ENCODE results near the gene OR2L2.

The OR2L2 gene

GRCh38 chr1:248029770-248030169 lies at the start of gene OR2L2:
Gene OR2L2, plus strand, starts transcription at chr1:248030070. Its CDS starts 8,198 bp downstream, at chr1:248038268.
- no peaks in the 10 kb centered on the region for H3K79me2 ChIP-seq (ENCODE audit: insufficient read depth, low read length)
- H3K9me3 ChIP-seq (ENCODE audit: insufficient read depth, low read depth, low read length): no peaks in the 10 kb centered on the region
- no peaks in the 10 kb centered on the region for H4K20me1 ChIP-seq (ENCODE audit: insufficient read depth, low read length, poor library complexity, severe bottlenecking)
- no peaks in the 10 kb centered on the region for H3K27me3 ChIP-seq (ENCODE audit: insufficient read depth, low read length, poor library complexity, severe bottlenecking)
- no peak within 1 kb of the TSS for H3K9ac ChIP-seq (ENCODE audit: low read depth, low read length, poor library complexity, severe bottlenecking)
- TF ChIP-seq EZH2phosphoT487 (IDR thresholded peaks at IDR 0.05; ENCODE audit: borderline replicate concordance): no peak
- TF ChIP-seq CTCF (conservative IDR thresholded peaks at IDR 0.05; ENCODE audit: low read length): no peak
- H3F3A ChIP-seq (ENCODE audit: low read depth): no peaks in the 10 kb centered on the region
- H3K4me3 ChIP-seq (ENCODE audit: low read length, poor library complexity, severe bottlenecking): no peak within 1 kb of the TSS
- no peaks in the 10 kb centered on the region for H3K4me1 ChIP-seq (ENCODE audit: insufficient read depth, low read length, poor library complexity, severe bottlenecking)
- H2AFZ ChIP-seq (ENCODE audit: low read length): no peak within 1 kb of the TSS
- no peaks in the 10 kb centered on the region for H3K36me3 ChIP-seq (ENCODE audit: insufficient read depth, low read length)
- no peak within 1 kb of the TSS for H3K4me2 ChIP-seq (ENCODE audit: low read depth, low read length, poor library complexity, severe bottlenecking)
- H3K9me2 ChIP-seq (replicated peaks; ENCODE audit: low read depth, low read length): no peaks in the 10 kb centered on the region

DNA sequence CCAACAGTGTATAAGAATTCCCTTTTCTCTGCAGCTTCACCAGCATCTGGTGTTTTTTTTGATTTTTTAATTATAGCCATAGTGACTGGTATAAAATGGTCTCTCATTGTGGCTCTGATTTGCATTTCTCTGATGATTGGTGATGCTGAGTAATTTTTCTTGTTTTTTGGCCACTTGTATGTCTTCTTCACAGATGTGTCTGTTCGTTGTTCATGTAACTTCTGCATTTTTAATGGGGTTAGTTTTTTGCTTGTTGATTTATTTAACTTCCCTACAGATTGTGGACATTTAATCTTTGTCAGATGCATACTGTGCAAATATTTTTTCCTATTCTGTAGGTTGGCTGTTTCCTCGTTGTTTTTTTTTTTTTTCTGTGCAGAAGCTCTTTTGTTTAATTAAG lies 36.9 kb upstream of the OR2L2 start:
- H3K9me3 ChIP-seq (ENCODE audit: insufficient read depth, low read depth, low read length): no peaks in the 10 kb centered on the region; the same call in 1 of the 2 replicates
- H3K36me3 ChIP-seq (ENCODE audit: insufficient read depth, low read length): no peaks in the 10 kb centered on the region
- no peaks in the 10 kb centered on the region for H3K79me2 ChIP-seq (ENCODE audit: insufficient read depth, low read length)
- no peaks in the 10 kb centered on the region for H3K27me3 ChIP-seq (ENCODE audit: insufficient read depth, low read length, poor library complexity, severe bottlenecking)
- no peaks in the 10 kb centered on the region for H3F3A ChIP-seq (ENCODE audit: low read depth)
- TF ChIP-seq CTCF (conservative IDR thresholded peaks at IDR 0.05; ENCODE audit: low read length) (no peak), EZH2phosphoT487 (IDR thresholded peaks at IDR 0.05; ENCODE audit: borderline replicate concordance) (no peak)
- H4K20me1 ChIP-seq (ENCODE audit: insufficient read depth, low read length, poor library complexity, severe bottlenecking): no peaks in the 10 kb centered on the region
- H3K4me3 ChIP-seq (ENCODE audit: low read length, poor library complexity, severe bottlenecking): no peak overlapping the region
- no peak overlapping the region for H2AFZ ChIP-seq (ENCODE audit: low read length)
- H3K4me1 ChIP-seq (ENCODE audit: insufficient read depth, low read length, poor library complexity, severe bottlenecking): no peaks in the 10 kb centered on the region
- no peak overlapping the region for H3K9ac ChIP-seq (ENCODE audit: low read depth, low read length, poor library complexity, severe bottlenecking)
- H3K9me2 ChIP-seq (replicated peaks; ENCODE audit: low read depth, low read length): 0 out of 2 replicates have a peak, but pooled peaks cover 3% of the 10 kb centered on the region
- no peak overlapping the region for H3K4me2 ChIP-seq (ENCODE audit: low read depth, low read length, poor library complexity, severe bottlenecking)

GRCh38 chr1:247998811-247999210 lies 31.1 kb upstream of the OR2L2 start:
- H3K79me2 ChIP-seq (ENCODE audit: insufficient read depth, low read length): no peaks in the 10 kb centered on the region
- no peaks in the 10 kb centered on the region for H3K4me1 ChIP-seq (ENCODE audit: insufficient read depth, low read length, poor library complexity, severe bottlenecking)
- H3F3A ChIP-seq (ENCODE audit: low read depth): no peaks in the 10 kb centered on the region
- H2AFZ ChIP-seq (ENCODE audit: low read length): no peak overlapping the region
- no peaks in the 10 kb centered on the region; the same call in 1 of the 2 replicates for H3K9me3 ChIP-seq (ENCODE audit: insufficient read depth, low read depth, low read length)
- no peak overlapping the region for H3K9ac ChIP-seq (ENCODE audit: low read depth, low read length, poor library complexity, severe bottlenecking)
- no peak overlapping the region for H3K4me2 ChIP-seq (ENCODE audit: low read depth, low read length, poor library complexity, severe bottlenecking)
- H3K9me2 ChIP-seq (replicated peaks; ENCODE audit: low read depth, low read length): no peaks in the 10 kb centered on the region
- H4K20me1 ChIP-seq (ENCODE audit: insufficient read depth, low read length, poor library complexity, severe bottlenecking): no peaks in the 10 kb centered on the region
- no peaks in the 10 kb centered on the region for H3K36me3 ChIP-seq (ENCODE audit: insufficient read depth, low read length)
- H3K4me3 ChIP-seq (ENCODE audit: low read length, poor library complexity, severe bottlenecking): no peak overlapping the region
- no peaks in the 10 kb centered on the region for H3K27me3 ChIP-seq (ENCODE audit: insufficient read depth, low read length, poor library complexity, severe bottlenecking)
- no peak for TF ChIP-seq CTCF (conservative IDR thresholded peaks at IDR 0.05; ENCODE audit: low read length)

All from Loucy (cell line).